Superior temporal gyrus (tissue), 1 donor: ENCODE data around the gene DLL1.

ENCODE experiments used
- DNase-seq: peaks from one replicate; pipeline ENCODE4 v3.0.0-alpha.2; 2016; ENCODE audit errors: extremely low spot score

The DLL1 gene

GRCh38 chr6:170250981-170251775 lies 39.7 kb downstream of the DLL1 start:
- DNase-seq, result no peak

GRCh38 chr6:170250455-170250854 lies 40.4 kb downstream of the DLL1 start:
- no peak for DNase-seq

GRCh38 chr6:170249817-170250216 lies 41.1 kb downstream of the DLL1 start:
- no peak for DNase-seq

- no peak for DNase-seq
Measured at GRCh38 chr6:170248861-170249600, 41.8 kb downstream of the DLL1 start.

GRCh38 chr6:170248111-170248805 lies 42.6 kb downstream of the DLL1 start:
- DNase-seq, result no peak

GRCh38 chr6:170247178-170247701 lies 43.6 kb downstream of the DLL1 start:
- DNase-seq, result no peak

- no peak for DNase-seq
Measured at GRCh38 chr6:170245475-170245992, 45.3 kb downstream of the DLL1 start.

- DNase-seq, result peak; percentile 38
Measured at GRCh38 chr6:170244721-170245474, 46.0 kb downstream of the DLL1 start.

GRCh38 chr6:170243791-170244291 lies 47.0 kb downstream of the DLL1 start:
- DNase-seq, result peak; percentile 73

- peak; percentile 53 for DNase-seq
Measured at GRCh38 chr6:170243386-170243785, 47.5 kb downstream of the DLL1 start.

- no peak for DNase-seq
Measured at GRCh38 chr6:170238741-170239565, 51.9 kb downstream of the DLL1 start.

- DNase-seq, result no peak
Measured at GRCh38 chr6:170237999-170238740, 52.7 kb downstream of the DLL1 start.

- DNase-seq, result no peak
Measured at GRCh38 chr6:170236131-170236836, 54.6 kb downstream of the DLL1 start.

- no peak for DNase-seq
Measured at GRCh38 chr6:170235391-170236125, 55.3 kb downstream of the DLL1 start.

- DNase-seq, result peak; percentile 50
Measured at GRCh38 chr6:170234419-170234818, 56.5 kb downstream of the DLL1 start.

- peak; percentile 44 for DNase-seq
Measured at GRCh38 chr6:170233286-170234205, 57.3 kb downstream of the DLL1 start.
